Type B pancreatic cell (in vitro differentiated cells): Measurements from ENCODE around the gene LY6G5C. TPM values are rescaled to one million over a fixed set of nuclear protein-coding genes. Genes with fewer than 3 reads are reported as not detected.

Experiments
- DNase-seq: peaks from one replicate; pipeline ENCODE4 v3.0.0; 2021; ENCODE audit warnings: mixed read lengths; ENCODE audit not compliant: unreplicated experiment; ENCODE audit errors: extremely low spot score
- H3K27ac Mint-ChIP-seq: 2 replicates; pipeline ENCODE4 v1.8.0; 2021; ENCODE audit warnings: mild to moderate bottlenecking, mixed read lengths
- H3K27me3 Mint-ChIP-seq: 2 replicates; pipeline ENCODE4 v1.8.0; 2021; ENCODE audit warnings: mixed read lengths
- H3K36me3 Mint-ChIP-seq: 2 replicates; pipeline ENCODE4 v1.8.0; 2021; ENCODE audit warnings: mixed read lengths
- H3K4me1 Mint-ChIP-seq: one replicate; pipeline ENCODE4 v1.8.0; 2021; ENCODE audit warnings: mixed read lengths; ENCODE audit not compliant: unreplicated experiment
- H3K4me3 Mint-ChIP-seq: 2 replicates; pipeline ENCODE4 v1.8.0; 2021; ENCODE audit warnings: mild to moderate bottlenecking, mixed read lengths
- H3K9me3 Mint-ChIP-seq: 2 replicates; pipeline ENCODE4 v1.8.0; 2021; ENCODE audit warnings: mixed read lengths
- CTCF ChIP-seq: fragments of 200-600 bp; sonication (generic); conservative IDR thresholded peaks from 2 replicates; pipeline ENCODE4 v1.5.0; 2021; ENCODE audit warnings: antibody characterized with exemption, mild to moderate bottlenecking
- total RNA-seq: library from RNA; stranded (reverse); gene quantifications from 2 replicates; pipeline ENCODE4 v1.2.1, GENCODE V29; 2021; ENCODE audit warnings: low replicate concordance

LY6G5C gene
- total RNA-seq, 1 donor from 2014 or later, result 2.3 TPM

- H3K27ac Mint-ChIP-seq, result no peak overlapping the region
- peaks cover 6% of the 10 kb centered on the region for H3K4me1 Mint-ChIP-seq
- peaks cover 13% of the 10 kb centered on the region for H3K36me3 Mint-ChIP-seq
- H3K9me3 Mint-ChIP-seq, result no peaks in the 10 kb centered on the region
- no peak overlapping the region for H3K4me3 Mint-ChIP-seq
- H3K27me3 Mint-ChIP-seq, result no peaks in the 10 kb centered on the region
- no peak for DNase-seq
- no peak for TF ChIP-seq CTCF
These were observed 7.2 kb upstream of the LY6G5C start for GRCh38 chr6:31687860-31688693.

- Mint-ChIP-seq H3K27ac (no peak overlapping the region), H3K27me3 (no peaks in the 10 kb centered on the region), H3K9me3 (no peaks in the 10 kb centered on the region), H3K4me3 (no peak overlapping the region), H3K4me1 (peaks cover 7% of the 10 kb centered on the region), H3K36me3 (peaks cover 13% of the 10 kb centered on the region)
- no peak for DNase-seq
- TF ChIP-seq CTCF, result no peak
These were observed 6.5 kb upstream of the LY6G5C start for GRCh38 chr6:31687321-31687720.

GRCh38 chr6:31686483-31686882, 5.6 kb upstream of the LY6G5C start:
- no peak for DNase-seq
- Mint-ChIP-seq H3K27ac (peak overlapping the region; percentile 10), H3K4me1 (peaks cover 10% of the 10 kb centered on the region), H3K9me3 (no peaks in the 10 kb centered on the region), H3K27me3 (no peaks in the 10 kb centered on the region), H3K4me3 (no peak overlapping the region), H3K36me3 (peaks cover 13% of the 10 kb centered on the region)
- TF ChIP-seq CTCF, result no peak

GRCh38 chr6:31683591-31683990, 2.7 kb upstream of the LY6G5C start:
- peak overlapping the region; percentile 95 for H3K27ac Mint-ChIP-seq
- H3K27me3 Mint-ChIP-seq, result no peaks in the 10 kb centered on the region
- DNase-seq, result no peak
- no peak for TF ChIP-seq CTCF
- peak overlapping the region; percentile 87 for H3K4me3 Mint-ChIP-seq
- H3K4me1 Mint-ChIP-seq, result peaks cover 20% of the 10 kb centered on the region
- no peaks in the 10 kb centered on the region for H3K9me3 Mint-ChIP-seq
- H3K36me3 Mint-ChIP-seq, result peaks cover 5% of the 10 kb centered on the region

GRCh38 chr6:31681135-31681671, 336 bp upstream of the LY6G5C start:
- Mint-ChIP-seq H3K27ac (peak overlapping the region; percentile 77), H3K9me3 (no peaks in the 10 kb centered on the region), H3K4me1 (peaks cover 20% of the 10 kb centered on the region), H3K4me3 (peak overlapping the region; percentile 87), H3K27me3 (no peaks in the 10 kb centered on the region), H3K36me3 (peaks cover 2% of the 10 kb centered on the region)
- no peak for DNase-seq
- peak; percentile 18 for TF ChIP-seq CTCF
